GM19467 (cell line): ENCODE data around the gene NYAP2.

Source experiments
- ATAC-seq: cut with Tn5 transposase; IDR thresholded peaks from one replicate; pipeline ENCODE4 v1.9.1; 2021; ENCODE audit warnings: mild to moderate bottlenecking, moderate library complexity; ENCODE audit not compliant: unreplicated experiment

NYAP2 gene

DNA sequence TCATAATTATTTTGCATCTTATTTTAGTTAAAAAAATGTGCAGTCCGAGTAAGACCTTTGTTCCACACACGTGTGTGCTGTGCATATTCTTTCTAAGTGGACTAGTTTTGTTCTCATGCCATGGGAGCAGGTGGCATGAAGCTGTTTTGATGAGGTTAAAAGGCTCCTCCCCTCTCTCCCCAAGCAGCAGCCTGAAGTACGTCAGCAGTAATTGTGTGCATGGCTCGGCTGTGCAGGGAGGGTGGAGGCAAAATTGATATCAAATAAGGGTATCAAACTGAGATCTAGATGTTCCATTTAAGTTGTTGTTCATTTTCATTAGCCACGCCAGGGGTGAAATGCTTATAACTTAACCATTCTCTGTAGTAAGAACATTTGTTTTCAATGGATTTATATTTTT lies at the start of gene NYAP2:
TSS of gene NYAP2 (plus strand) at position 207 of the 400 bp plus-strand sequence. CDS start 9,171 bp downstream, outside the sequence.
- ATAC-seq, result no peak

DNA sequence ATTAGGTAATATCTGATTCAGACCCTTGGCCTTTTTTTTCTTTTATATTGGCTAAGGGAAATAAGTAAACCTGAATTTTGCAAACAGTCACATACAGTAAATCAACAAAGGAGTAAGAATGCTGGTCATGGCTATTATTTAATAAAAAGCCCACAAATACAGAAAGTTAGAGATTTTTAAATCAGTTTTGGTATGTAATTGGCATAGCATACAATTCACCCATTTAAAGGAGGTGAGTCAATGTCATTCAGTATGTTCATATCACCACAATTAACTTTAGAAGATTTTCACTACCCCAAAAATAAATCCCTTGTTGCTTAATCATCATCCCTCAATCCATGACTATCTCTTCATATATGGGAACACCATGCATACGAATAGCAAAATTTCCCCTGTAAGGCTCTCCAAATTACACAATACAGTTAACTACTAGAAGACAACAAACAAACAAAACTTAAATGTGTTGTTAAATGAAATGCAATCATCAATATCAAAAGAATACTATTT lies 45.9 kb upstream of the NYAP2 start:
- ATAC-seq, result no peak

DNA sequence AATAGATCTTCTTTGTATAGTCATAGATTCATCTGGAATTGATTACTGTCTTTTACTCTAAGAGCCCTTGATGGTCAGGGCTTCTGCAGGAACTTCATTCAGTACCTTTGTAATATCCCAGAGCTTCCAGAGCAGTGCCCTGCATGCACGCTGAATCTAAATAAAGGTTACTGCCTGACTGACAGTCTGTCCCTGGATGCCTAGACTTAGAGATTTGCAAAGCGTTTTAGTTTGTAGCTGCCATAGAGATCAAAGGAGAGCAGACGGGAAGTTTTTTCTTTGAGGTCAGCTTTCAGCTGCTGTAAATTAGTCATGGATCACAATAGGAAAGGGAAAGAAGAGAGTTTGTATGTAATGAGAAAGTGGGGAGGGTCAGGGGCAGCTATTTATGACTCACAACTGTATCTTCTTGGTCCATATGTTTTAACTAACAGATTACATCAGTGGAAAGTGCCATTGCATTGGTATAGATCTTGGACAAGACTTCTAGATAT lies 45.2 kb upstream of the NYAP2 start:
- no peak for ATAC-seq

DNA sequence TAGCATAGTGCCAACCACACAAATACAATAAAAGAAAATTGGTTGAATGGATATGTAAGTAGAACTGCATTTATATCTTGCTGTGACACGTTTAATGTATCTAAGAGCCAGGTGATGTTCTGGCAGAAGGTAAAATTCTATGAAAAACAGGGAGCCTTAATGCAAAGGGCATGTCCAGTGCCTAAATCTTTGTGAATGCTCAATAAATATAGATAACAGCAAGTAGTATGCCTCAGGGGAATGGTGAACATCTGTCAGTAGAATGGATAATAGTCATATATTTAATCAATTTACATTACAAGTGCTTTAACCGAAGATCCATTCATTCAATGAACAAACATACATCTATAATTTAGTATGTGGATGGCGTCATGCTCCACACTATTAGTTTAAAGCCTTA lies 43.7 kb upstream of the NYAP2 start:
- no peak for ATAC-seq

DNA sequence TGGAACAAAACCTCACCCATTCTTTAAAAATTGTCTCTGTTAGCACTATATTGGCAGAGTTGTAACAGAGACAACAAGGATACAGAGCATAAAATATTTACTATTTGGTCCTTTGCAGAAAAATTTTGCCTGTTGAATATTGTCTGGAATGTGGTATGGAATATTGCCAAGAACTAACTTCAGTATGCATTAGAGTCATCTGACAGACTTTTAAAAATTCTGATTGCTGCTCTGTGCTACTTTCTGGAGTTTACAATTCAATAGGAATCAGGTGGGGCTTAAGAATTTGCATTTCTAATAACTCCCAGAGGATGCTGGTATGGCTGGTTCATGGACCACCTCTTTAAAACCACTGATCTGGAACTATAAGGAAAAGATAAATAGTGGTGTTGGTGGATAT lies 32.8 kb upstream of the NYAP2 start:
- no peak for ATAC-seq

DNA sequence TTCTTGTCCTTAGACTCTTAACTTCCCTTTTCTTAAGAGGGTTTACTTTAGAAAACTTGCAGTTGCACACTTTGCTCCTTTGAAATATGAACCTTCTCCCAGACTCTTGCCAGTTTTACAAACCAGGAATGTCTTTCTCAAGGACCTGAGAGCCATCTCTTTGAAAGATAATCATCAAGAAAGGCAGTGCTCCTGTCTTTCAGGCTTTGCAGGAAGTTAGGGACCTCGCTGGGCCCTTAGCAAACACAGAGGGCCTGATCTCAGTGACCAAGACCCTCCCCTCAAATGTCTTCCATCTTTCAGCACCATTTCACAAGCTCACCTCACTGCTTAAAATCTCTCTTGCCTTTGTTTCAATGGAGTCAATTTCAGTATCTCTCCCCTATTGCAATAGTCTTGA lies 32.0 kb upstream of the NYAP2 start:
- ATAC-seq, result no peak

DNA sequence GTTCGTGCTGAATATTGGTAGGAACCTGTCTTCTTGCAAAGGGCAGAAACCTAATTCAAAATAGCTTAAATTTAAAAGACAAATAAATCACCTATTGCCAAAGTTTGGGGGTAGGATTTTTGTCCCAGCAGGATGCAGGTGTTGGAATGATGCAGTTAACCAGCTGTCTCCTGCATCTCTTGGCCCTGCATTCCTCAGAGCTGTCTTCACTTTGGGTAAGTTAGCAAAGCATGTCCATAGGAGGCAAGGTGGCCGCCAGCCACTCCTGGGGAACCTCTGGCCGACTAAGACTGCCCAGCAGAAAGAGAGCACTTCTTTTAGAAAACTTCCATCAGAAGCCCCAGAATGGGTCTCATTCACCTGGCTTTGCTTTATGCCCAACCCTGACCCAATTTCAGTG lies 20.5 kb upstream of the NYAP2 start:
- ATAC-seq, result no peak

DNA sequence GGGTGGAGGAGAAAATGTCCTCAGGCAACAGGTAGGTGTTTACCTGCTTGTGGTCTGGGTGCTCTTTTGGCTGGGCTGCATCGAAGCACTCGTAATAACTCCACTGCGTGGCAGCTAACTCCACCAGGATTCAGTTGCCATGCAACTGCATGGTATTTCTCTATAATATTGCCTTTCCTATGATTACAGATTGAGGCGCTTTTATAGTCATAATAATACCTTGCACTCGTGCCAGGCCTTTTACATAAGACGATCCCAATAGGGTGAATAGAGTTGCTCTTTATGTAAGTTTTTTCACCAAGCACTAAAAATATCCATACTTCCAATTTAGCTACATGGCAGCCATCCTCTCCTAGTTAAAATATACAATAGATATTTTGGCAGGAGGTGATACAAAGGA lies 19.7 kb upstream of the NYAP2 start:
- ATAC-seq, result no peak

DNA sequence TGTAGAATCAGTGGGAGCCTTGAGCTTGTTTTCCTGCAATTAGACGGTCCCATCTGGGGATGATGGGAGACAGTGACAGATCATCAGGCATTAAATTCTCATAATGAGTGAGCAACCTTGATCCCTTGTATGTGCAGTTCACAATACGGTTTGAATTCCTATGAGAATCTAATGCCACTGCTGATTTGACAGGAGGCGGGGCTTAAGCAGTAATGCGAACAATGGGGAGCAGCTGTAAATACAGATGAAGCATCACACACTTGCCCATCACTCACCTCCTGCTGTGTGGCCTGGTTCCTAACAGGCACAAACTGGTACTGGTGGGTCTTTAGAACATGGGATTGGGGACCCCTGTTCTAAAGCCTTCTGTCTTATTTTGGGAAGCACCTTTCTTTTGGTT lies 17.9 kb upstream of the NYAP2 start:
- ATAC-seq, result no peak

DNA sequence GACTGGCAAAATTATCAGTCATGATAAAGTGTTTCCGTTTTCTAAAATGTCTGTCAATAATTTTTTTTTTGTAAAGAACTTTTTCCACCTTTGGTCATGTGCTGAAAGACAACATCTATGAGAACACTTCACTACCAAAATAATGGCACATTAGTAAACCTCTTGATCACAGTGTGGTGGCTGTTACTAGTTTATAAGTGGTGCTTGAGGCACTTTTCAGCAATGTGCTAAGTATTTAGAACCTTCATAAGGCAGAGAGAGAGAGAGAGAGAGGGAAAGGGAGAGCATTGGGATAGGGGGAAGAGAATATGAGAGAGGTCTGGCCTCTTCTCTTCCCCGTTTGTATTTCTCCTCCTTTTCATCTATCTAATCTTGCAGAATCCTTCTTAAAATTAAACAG lies 1.1 kb upstream of the NYAP2 start:
- no peak for ATAC-seq

DNA sequence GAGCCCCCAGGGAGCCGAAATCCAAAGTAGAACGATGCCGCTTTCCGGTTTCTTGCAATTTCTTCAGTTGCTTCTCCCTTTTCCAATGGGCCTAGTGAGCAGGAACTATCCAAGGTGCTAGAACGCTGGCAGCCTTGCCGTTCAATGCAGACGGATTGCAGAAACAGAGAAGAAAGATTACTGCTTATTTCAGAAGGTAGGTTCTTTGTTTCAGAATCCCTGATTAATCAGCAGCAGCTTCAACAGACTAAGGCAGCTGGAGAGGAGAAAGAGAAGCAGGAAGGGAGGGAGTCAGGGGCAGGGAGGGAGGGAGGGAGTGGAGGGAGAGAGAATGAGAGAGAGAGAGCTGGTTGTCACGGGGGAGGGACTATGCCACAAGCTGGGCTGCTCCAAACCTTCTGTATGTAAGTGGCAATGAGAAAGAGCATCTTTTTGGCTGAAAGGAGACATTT lies 576 bp downstream of the NYAP2 start:
- ATAC-seq, result no peak

DNA sequence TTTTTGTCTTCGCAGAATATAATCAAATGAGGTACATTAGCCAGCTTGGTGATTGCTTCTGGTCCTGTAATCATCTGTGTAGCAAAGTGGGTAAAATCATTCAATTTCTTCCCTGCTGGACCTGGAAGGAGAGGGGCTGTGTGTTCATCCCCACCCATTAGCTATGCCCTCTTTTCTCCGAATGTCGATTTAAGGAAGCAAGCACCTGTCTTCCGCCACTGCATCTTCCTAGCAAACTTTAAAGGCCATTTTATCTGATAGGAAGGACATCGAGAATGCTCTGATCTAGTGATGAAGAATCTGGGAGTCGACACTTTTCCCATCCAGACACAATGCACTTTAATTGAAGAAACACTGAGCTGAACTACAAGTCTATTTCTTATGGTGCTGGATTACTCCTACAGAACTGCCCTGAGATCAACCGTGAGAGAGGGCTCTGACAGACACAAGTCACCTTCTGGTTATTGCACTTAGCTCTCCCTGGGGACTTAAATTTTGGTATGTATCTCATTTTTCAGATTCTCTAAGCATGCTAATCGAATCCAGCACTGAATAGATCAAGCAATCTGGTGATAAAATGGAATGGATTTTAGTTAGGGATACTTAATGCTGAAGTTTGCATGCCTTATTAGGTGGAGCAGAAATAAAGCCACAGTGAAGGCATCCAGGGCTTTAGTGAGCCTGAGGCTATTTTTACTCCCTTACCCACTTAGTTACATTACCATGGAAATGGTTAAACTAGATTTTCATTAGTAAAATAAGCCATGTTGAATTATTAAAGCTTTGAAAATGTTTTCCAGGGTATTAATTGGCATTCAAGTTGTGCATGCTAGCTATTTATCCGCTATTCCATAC lies 1.3 kb downstream of the NYAP2 start:
- ATAC-seq, result no peak

DNA sequence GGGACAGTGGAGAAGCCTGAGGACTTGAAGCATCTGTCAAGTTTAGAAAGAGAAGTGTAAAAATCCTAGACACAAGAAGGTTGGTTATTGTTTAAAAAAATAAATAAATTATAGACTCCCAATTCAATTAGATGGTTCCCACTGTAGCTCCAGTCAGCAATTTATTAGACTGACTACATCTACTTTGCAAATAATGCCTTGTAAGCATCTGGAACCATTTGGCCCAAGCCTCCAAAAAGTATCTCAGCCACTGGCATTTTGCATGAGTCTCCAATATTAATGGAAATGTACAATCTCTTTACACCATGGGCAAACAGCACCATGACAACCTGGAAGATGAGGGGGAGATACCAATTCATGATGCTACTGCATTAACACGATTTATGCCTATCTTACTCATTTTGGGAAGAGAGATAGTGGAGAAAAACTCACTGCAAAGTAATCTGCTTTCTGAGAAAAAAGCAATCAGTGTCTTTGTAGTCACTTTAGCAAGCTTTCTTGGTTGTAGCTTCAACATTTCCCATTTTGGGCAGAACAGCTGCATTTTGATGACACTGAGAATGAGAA lies 2.8 kb downstream of the NYAP2 start:
- ATAC-seq, result no peak

DNA sequence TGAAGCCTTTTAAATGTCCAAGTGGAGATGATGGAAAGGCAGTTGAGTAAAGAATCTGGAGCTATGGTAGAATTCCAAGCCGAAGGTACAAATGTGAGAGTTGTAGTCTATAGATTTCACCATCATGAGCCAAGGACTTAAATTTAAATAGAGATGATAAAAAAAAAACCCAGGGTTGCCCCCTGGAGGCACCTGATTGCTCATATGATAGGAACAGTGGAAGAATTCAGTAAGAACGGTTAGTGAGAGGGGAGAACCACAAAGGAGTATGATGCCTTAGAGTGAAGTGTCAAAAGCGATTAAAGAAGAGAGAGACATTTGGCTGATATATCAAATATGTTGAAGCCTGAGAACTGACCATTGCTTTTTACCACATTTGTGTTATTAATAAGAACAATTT lies 11.9 kb downstream of the NYAP2 start:
- no peak for ATAC-seq

DNA sequence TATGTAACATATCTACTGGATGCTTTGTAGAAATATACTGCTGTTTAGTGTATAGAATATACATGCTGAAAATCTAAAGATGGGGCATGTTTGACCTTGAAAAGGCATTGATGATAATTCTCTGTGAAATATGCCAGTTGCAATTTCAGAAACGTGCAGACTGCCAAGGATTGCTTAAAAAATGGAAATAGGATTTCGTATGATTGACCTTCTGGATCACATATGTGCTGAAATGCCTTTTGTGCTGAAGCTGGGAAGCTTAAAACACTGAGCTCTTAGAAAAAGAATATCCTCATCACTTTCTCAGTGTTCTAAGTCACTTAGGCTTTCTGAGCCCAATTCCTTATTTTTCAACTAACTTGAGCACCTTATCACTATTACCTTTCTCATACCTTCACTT lies 14.3 kb downstream of the NYAP2 start:
- no peak for ATAC-seq

DNA sequence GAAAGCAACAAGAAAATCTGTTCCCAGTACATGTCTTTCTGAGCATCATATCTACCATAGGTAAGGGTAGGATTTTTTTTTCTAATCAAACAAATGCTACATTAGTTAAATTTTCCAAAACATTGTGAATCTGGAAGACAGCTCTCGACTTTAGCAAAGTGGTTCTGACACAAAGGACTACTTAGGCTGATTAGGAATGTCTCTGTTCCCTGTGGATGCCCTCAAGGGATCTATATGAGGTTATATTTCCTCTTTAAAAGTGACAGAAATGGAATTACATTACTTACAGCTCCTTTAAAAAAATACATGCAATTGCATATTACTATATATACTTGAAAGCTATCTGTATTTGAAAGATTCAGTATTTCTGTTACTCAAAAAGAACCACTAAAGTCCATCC lies 15.4 kb downstream of the NYAP2 start:
- ATAC-seq, result no peak

DNA sequence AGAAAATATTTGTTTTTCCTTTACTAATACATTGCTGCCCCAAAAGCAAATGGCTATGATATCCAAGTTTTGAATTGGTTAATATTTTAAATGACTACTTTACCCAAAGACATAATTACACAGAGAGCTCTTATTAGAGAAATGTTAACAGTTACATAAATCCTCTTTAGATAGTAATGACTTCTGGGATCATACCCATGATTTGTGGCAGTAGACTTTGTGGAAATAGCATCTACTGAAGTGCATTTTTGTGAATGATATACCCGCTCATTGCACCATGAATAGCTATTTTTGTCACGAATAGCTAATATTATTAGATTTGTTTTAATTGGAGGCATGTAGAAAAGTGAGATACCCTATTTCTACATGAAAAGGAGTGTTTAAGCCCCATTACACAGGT lies 15.8 kb downstream of the NYAP2 start:
- ATAC-seq, result no peak

DNA sequence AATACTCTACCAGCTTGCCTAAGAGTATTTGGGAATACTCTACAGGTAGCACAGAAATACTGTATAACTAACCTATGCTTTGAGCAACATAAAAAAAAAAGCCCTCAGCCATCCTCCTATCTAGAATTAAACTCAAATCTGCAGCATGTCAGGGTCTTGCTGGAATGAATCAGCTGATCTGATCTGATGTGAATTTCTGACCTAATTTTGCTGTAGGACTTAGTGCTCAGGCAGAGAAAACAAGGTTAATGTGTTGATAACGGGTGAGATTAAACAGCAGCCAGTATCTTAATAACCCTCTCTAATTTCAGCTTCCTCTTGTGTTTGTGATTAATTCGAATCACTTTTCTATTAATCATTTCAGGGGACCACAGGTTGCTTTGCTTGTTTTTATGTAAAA lies 16.3 kb downstream of the NYAP2 start:
- no peak for ATAC-seq

DNA sequence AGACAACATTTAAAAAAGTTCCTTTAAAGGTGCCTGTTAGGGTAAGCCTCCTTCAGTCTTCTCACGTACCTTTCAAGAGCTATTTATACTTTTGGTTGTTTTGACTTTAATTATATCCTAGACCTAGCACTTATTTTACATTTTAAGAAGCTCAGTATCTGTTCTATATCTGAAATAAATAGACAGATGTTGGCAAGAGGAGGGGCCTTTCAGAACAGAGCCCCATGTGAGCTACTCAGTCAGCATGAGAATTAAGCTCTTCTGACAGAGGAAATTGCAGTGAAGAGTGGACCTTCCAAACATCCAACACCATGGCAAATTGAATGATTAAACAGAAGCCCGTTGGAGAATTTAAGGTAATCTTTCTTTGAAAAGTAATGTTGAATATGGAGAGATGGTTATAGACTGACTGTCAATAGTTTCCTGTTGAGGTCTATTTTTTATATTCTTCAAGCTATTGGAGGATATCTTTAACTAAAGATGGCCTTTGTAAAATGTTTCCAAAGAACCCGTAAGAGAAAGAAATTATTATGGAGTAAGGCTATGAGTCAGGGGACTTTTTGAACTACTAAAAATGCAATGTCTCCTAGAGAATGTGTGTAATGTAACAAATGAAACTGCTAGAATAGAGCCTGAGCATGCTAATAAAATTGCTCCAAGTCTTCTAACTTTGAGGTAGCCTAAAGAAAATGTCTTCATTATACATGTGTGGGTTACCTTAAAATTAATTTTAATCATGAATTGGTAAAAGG lies 17.3 kb downstream of the NYAP2 start:
- ATAC-seq, result no peak

DNA sequence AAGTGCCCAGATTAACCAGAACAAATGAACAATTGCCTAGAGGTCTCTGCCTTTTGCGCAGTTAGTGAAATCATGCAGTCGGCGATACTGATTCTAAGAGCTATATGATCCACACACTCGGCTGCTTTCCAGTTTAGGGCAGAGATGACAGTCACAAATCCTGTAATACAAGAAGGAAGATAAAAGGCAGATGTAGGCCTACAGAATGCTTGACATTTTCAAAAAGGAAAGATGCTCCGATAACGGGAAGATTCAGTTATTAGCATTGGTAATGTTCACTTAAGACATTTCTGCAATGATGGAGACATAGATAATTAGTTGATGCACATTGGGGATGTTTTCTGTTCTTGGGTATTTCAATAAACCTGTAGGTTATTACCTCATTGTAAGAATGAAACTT lies 19.5 kb downstream of the NYAP2 start:
- no peak for ATAC-seq

DNA sequence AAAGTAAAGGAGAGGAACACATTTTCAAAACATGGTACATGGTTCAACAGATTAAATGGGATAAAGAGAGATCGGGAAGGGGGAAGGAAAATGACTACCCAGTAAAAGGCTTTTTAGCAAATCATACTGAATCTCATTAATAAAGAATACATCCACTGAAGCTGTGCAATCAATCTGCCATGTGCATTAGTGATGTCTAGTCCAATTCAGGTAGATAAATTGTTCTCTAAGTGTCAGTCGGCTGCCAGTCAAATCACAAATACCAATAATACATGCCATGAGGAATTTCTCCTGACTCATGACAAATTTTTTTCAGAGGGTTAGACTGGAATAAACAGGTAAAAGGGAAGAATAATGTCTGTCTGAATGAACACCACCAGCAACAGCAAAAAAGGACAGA lies 22.6 kb downstream of the NYAP2 start:
- ATAC-seq, result no peak

DNA sequence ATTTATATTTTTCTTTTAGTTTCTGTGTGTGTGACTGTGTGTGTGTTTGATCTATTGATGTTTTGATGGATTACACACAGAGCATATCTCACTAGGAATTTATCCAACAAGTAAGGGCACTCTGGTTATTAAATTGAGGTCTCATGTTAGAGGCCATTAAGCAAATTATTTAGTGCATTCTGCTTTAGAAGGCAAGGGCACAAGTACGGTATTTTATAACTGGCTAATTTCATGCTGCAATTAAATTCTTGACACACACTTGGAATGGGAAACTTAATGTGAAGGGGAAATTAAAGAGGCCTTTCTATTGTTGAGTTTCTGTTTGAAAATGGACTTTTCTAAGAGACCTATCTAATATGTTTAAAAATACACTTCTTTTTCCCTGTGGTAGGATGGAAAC lies 25.8 kb downstream of the NYAP2 start:
- no peak for ATAC-seq
